Measurements from ENCODE around the gene MED1. TPM values are rescaled to one million over a fixed set of nuclear protein-coding genes. Genes with fewer than 3 reads are reported as not detected.
"Not testable (repeated sequence)": the region's sequence is repeated elsewhere in the genome, so short reads cannot be mapped to it uniquely, and the experiment has no call there.

MED1 gene
- total RNA-seq, 1 experiment from 2014 or later = 24.3 TPM

GRCh38 chr17:39461926-39462569 is 11.0 kb upstream of the MED1 start:
- Histone ChIP-seq H3K36me3 (replicated peaks; ENCODE audit: control insufficient read depth, insufficient read depth, low read length) (peaks cover 1% of the 10 kb centered on the region; the same call in 1 of the 2 replicates), H3K27me3 (ENCODE audit: control insufficient read depth, insufficient read depth, low read length) (no peaks in the 10 kb centered on the region), H3K4me3 (ENCODE audit: insufficient read depth, low read depth, low read length) (peak overlapping the region; percentile 96)
- peak; percentile 22 for DNase-seq

GRCh38 chr17:39461113-39461925 is 10.3 kb upstream of the MED1 start, which contains the start of gene CDK12:
Gene CDK12, plus strand, starts transcription at chr17:39461486. Its CDS starts 586 bp downstream, at chr17:39462072.
- peak within 1 kb of the TSS; percentile 96 for H3K4me3 ChIP-seq (ENCODE audit: insufficient read depth, low read depth, low read length)
- no peaks in the 10 kb centered on the region for H3K27me3 ChIP-seq (ENCODE audit: control insufficient read depth, insufficient read depth, low read length)
- H3K36me3 ChIP-seq (replicated peaks; ENCODE audit: control insufficient read depth, insufficient read depth, low read length) = peaks cover 1% of the 10 kb centered on the region; the same call in 1 of the 2 replicates
- peak; percentile 95 for DNase-seq

GRCh38 chr17:39455919-39456318 is 4.9 kb upstream of the MED1 start:
- H3K36me3 ChIP-seq (replicated peaks; ENCODE audit: control insufficient read depth, insufficient read depth, low read length) = no peaks in the 10 kb centered on the region
- no peak overlapping the region for H3K4me3 ChIP-seq (ENCODE audit: insufficient read depth, low read depth, low read length)
- H3K27me3 ChIP-seq (ENCODE audit: control insufficient read depth, insufficient read depth, low read length) = no peaks in the 10 kb centered on the region
- DNase-seq = no peak

GRCh38 chr17:39450051-39450450 is 1.0 kb downstream of the MED1 start:
- no peaks in the 10 kb centered on the region for H3K27me3 ChIP-seq (ENCODE audit: control insufficient read depth, insufficient read depth, low read length)
- peaks cover 6% of the 10 kb centered on the region for H3K36me3 ChIP-seq (replicated peaks; ENCODE audit: control insufficient read depth, insufficient read depth, low read length)
- no peak for DNase-seq
- peak overlapping the region; percentile 88 for H3K4me3 ChIP-seq (ENCODE audit: insufficient read depth, low read depth, low read length)

- Histone ChIP-seq H3K27me3 (ENCODE audit: control insufficient read depth, insufficient read depth, low read length) (no peaks in the 10 kb centered on the region), H3K4me3 (ENCODE audit: insufficient read depth, low read depth, low read length) (no peak overlapping the region), H3K36me3 (replicated peaks; ENCODE audit: control insufficient read depth, insufficient read depth, low read length) (peaks cover 9% of the 10 kb centered on the region)
- no peak for DNase-seq
Observed at GRCh38 chr17:39447561-39447960, 3.5 kb downstream of the MED1 start.

- Histone ChIP-seq H3K4me3 (ENCODE audit: insufficient read depth, low read depth, low read length) (no peak overlapping the region), H3K27me3 (ENCODE audit: control insufficient read depth, insufficient read depth, low read length) (no peaks in the 10 kb centered on the region), H3K36me3 (replicated peaks; ENCODE audit: control insufficient read depth, insufficient read depth, low read length) (peaks cover 15% of the 10 kb centered on the region)
- DNase-seq = no peak
Observed at GRCh38 chr17:39443326-39443725, 7.7 kb downstream of the MED1 start.

- peaks cover 11% of the 10 kb centered on the region for H3K36me3 ChIP-seq (replicated peaks; ENCODE audit: control insufficient read depth, insufficient read depth, low read length)
- not testable (repeated sequence) for H3K27me3 ChIP-seq (ENCODE audit: control insufficient read depth, insufficient read depth, low read length); H3K4me3 ChIP-seq (ENCODE audit: insufficient read depth, low read depth, low read length); DNase-seq
Observed at GRCh38 chr17:39439868-39440267, 11.2 kb downstream of the MED1 start.

- no peak for DNase-seq
- peaks cover 15% of the 10 kb centered on the region for H3K36me3 ChIP-seq (replicated peaks; ENCODE audit: control insufficient read depth, insufficient read depth, low read length)
- no peaks in the 10 kb centered on the region for H3K27me3 ChIP-seq (ENCODE audit: control insufficient read depth, insufficient read depth, low read length)
- H3K4me3 ChIP-seq (ENCODE audit: insufficient read depth, low read depth, low read length) = no peak overlapping the region
Observed at GRCh38 chr17:39429600-39429999, 21.5 kb downstream of the MED1 start.

GRCh38 chr17:39416141-39416540 is 34.9 kb downstream of the MED1 start:
- no peak for DNase-seq
- Histone ChIP-seq H3K36me3 (replicated peaks; ENCODE audit: control insufficient read depth, insufficient read depth, low read length) (peaks cover 26% of the 10 kb centered on the region), H3K27me3 (ENCODE audit: control insufficient read depth, insufficient read depth, low read length) (no peaks in the 10 kb centered on the region), H3K4me3 (ENCODE audit: insufficient read depth, low read depth, low read length) (no peak overlapping the region)

GRCh38 chr17:39410279-39410678 is 40.8 kb downstream of the MED1 start:
- no peak for DNase-seq
- Histone ChIP-seq H3K36me3 (replicated peaks; ENCODE audit: control insufficient read depth, insufficient read depth, low read length) (peaks cover 40% of the 10 kb centered on the region), H3K27me3 (ENCODE audit: control insufficient read depth, insufficient read depth, low read length) (no peaks in the 10 kb centered on the region), H3K4me3 (ENCODE audit: insufficient read depth, low read depth, low read length) (no peak overlapping the region)

- Histone ChIP-seq H3K4me3 (ENCODE audit: insufficient read depth, low read depth, low read length) (no peak overlapping the region), H3K27me3 (ENCODE audit: control insufficient read depth, insufficient read depth, low read length) (no peaks in the 10 kb centered on the region), H3K36me3 (replicated peaks; ENCODE audit: control insufficient read depth, insufficient read depth, low read length) (peaks cover 35% of the 10 kb centered on the region)
- DNase-seq = no peak
Observed at GRCh38 chr17:39408360-39408759, 42.7 kb downstream of the MED1 start.

GRCh38 chr17:39406951-39407350 is 44.1 kb downstream of the MED1 start:
- Histone ChIP-seq H3K4me3 (ENCODE audit: insufficient read depth, low read depth, low read length) (no peak overlapping the region), H3K27me3 (ENCODE audit: control insufficient read depth, insufficient read depth, low read length) (no peaks in the 10 kb centered on the region), H3K36me3 (replicated peaks; ENCODE audit: control insufficient read depth, insufficient read depth, low read length) (peaks cover 31% of the 10 kb centered on the region)
- no peak for DNase-seq

- DNase-seq = no peak
- Histone ChIP-seq H3K36me3 (replicated peaks; ENCODE audit: control insufficient read depth, insufficient read depth, low read length) (peaks cover 28% of the 10 kb centered on the region), H3K4me3 (ENCODE audit: insufficient read depth, low read depth, low read length) (no peak overlapping the region), H3K27me3 (ENCODE audit: control insufficient read depth, insufficient read depth, low read length) (peaks cover 2% of the 10 kb centered on the region; the same call in 1 of the 2 replicates)
Observed at GRCh38 chr17:39405436-39405835, 45.6 kb downstream of the MED1 start.

- no peak overlapping the region for H3K4me3 ChIP-seq (ENCODE audit: insufficient read depth, low read depth, low read length)
- H3K27me3 ChIP-seq (ENCODE audit: control insufficient read depth, insufficient read depth, low read length) = peaks cover 4% of the 10 kb centered on the region; the same call in 1 of the 2 replicates
- peaks cover 22% of the 10 kb centered on the region for H3K36me3 ChIP-seq (replicated peaks; ENCODE audit: control insufficient read depth, insufficient read depth, low read length)
- DNase-seq = no peak
Observed at GRCh38 chr17:39404542-39405378, 46.3 kb downstream of the MED1 start.

All from H7 (cell line).